ENCODE measurements around the gene PIK3R6. TPM values are rescaled to one million over a fixed set of nuclear protein-coding genes. Genes with fewer than 3 reads are reported as not detected.

Gene PIK3R6
- total RNA-seq, 4 donors from 2014 or later = 1.5 to 2.2 (median 2.0) TPM

- Histone ChIP-seq H3K9me3 (peaks cover 0 to 4% (median 0%) of the 10 kb centered on the region in 3 donors), H3K27ac (no peak overlapping the region), H3K27me3 (peaks cover 63% of the 10 kb centered on the region), H3K4me3 (no peak overlapping the region), H3K4me1 (no peaks in the 10 kb centered on the region), H3K36me3 (no peaks in the 10 kb centered on the region)
- TF ChIP-seq EP300 (IDR thresholded peaks at IDR 0.05) (no peak), POLR2AphosphoS5 (IDR thresholded peaks at IDR 0.05) (no peak), POLR2A (IDR thresholded peaks at IDR 0.05) (no peak)
- TF ChIP-seq, protein P1, sequence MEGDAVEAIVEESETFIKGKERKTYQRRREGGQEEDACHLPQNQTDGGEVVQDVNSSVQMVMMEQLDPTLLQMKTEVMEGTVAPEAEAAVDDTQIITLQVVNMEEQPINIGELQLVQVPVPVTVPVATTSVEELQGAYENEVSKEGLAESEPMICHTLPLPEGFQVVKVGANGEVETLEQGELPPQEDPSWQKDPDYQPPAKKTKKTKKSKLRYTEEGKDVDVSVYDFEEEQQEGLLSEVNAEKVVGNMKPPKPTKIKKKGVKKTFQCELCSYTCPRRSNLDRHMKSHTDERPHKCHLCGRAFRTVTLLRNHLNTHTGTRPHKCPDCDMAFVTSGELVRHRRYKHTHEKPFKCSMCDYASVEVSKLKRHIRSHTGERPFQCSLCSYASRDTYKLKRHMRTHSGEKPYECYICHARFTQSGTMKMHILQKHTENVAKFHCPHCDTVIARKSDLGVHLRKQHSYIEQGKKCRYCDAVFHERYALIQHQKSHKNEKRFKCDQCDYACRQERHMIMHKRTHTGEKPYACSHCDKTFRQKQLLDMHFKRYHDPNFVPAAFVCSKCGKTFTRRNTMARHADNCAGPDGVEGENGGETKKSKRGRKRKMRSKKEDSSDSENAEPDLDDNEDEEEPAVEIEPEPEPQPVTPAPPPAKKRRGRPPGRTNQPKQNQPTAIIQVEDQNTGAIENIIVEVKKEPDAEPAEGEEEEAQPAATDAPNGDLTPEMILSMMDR (IDR thresholded peaks at IDR 0.05) = no peak
- WGBS, 2 donors (ENCODE audit: low coverage in 1 of 2) = 76 to 79% methylated on average over 3 to 4 of the region's 18 CpGs
- no peak for ATAC-seq
Measured at GRCh38 chr17:8912084-8912981, 44.9 kb upstream of the PIK3R6 start.

DNA sequence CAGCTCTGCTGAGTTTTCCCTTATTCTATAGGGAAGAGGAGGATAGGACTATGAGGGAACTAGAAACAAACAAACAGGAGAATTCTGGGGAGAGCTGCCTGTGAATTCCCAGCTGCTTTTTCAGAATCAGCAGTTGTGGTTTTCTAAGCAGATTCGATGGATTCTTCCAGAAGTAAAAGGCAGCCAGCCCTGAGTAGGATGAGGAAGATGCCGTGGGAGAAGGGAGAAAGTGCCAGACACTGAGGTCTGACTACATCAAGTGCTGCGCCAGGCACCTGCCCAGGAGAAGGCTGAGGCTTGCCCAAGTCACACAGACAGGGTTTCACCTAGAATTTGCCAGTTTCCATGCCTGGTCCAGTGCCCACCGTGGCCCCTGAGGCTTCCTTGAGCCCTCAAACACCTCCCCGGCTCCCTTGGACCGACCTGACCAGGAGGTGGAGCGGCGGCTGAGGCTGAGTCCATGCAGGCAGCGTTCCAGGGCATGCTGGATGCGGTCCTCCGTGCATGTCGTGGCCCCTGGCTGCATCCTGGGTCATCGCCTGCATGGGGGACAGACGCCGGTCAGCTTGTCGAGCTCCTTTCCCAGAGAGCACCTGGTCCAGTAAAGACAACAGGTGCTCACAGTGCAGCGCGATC is 43.6 kb upstream of the PIK3R6 start:
- no peak overlapping the region for H3K27ac ChIP-seq
- TF ChIP-seq POLR2A (IDR thresholded peaks at IDR 0.05) (no peak), EP300 (IDR thresholded peaks at IDR 0.05) (no peak)
- TF ChIP-seq, protein P1 (IDR thresholded peaks at IDR 0.05) = no peak
- H3K4me1 ChIP-seq = no peaks in the 10 kb centered on the region
- no peaks in the 10 kb centered on the region for H3K36me3 ChIP-seq
- no peak overlapping the region for H3K4me3 ChIP-seq
- 65% methylated on average over 2 of the region's 18 CpGs; no CpG with 5 or more reads in 1 of the 2 donors for WGBS, 2 donors (ENCODE audit: low coverage in 1 of 2)
- peaks cover 61% of the 10 kb centered on the region for H3K27me3 ChIP-seq
- no peak for ATAC-seq
- no peaks in the 10 kb centered on the region for H3K9me3 ChIP-seq

GRCh38 chr17:8909586-8910270 is 42.3 kb upstream of the PIK3R6 start:
- peaks cover 65% of the 10 kb centered on the region for H3K27me3 ChIP-seq
- no peaks in the 10 kb centered on the region for H3K36me3 ChIP-seq
- WGBS, 2 donors (ENCODE audit: low coverage in 1 of 2) = 61 to 69% methylated on average over 6 to 7 of the region's 8 CpGs
- ATAC-seq = no peak
- H3K4me1 ChIP-seq = no peaks in the 10 kb centered on the region
- H3K9me3 ChIP-seq = no peaks in the 10 kb centered on the region
- no peak overlapping the region for H3K27ac ChIP-seq
- no peak overlapping the region for H3K4me3 ChIP-seq
- TF ChIP-seq, protein P1 (IDR thresholded peaks at IDR 0.05) = no peak
- TF ChIP-seq EP300 (IDR thresholded peaks at IDR 0.05) = no peak
- TF ChIP-seq POLR2A (IDR thresholded peaks at IDR 0.05) = no peak
- no peak for TF ChIP-seq POLR2AphosphoS5 (IDR thresholded peaks at IDR 0.05)

- Histone ChIP-seq H3K4me3 (no peak overlapping the region), H3K4me1 (no peaks in the 10 kb centered on the region), H3K27me3 (peaks cover 51% of the 10 kb centered on the region), H3K9me3 (no peaks in the 10 kb centered on the region), H3K27ac (no peak overlapping the region), H3K36me3 (no peaks in the 10 kb centered on the region)
- WGBS, 2 donors (ENCODE audit: low coverage in 1 of 2) = 44 to 80% methylated on average over 1 to 5 of the region's 7 CpGs
- TF ChIP-seq EP300 (IDR thresholded peaks at IDR 0.05) (no peak), POLR2A (IDR thresholded peaks at IDR 0.05) (no peak), POLR2AphosphoS5 (IDR thresholded peaks at IDR 0.05) (no peak)
- TF ChIP-seq, protein P1 (IDR thresholded peaks at IDR 0.05) = no peak
- no peak for ATAC-seq
Measured at GRCh38 chr17:8905331-8905730, 37.9 kb upstream of the PIK3R6 start.

All from gastroesophageal sphincter (tissue), 4 donors.